D721Med (cell line): ENCODE data around the gene CRISPLD2.

Experiments used
- DNase-seq: peaks from one replicate; pipeline ENCODE4 v3.0.0; 2011; ENCODE audit warnings: low spot score; ENCODE audit not compliant: insufficient read length
- FAIRE-seq: peaks from 2 replicates; lab custom pipeline; 2011; peaks lifted over from hg19 to GRCh38; lab: Jason Lieb, UNC
- TF ChIP-seq, protein P1 (sequence below): IDR thresholded peaks from 2 replicates; pipeline ENCODE4 v1.5.1; 2012; ENCODE audit warnings: mild to moderate bottlenecking, control low read depth; ENCODE audit not compliant: insufficient read depth; ENCODE audit errors: missing control alignments

The CRISPLD2 gene

GRCh38 chr16:84817613-84818012 lies 2.2 kb upstream of the CRISPLD2 start:
- TF ChIP-seq, protein P1, sequence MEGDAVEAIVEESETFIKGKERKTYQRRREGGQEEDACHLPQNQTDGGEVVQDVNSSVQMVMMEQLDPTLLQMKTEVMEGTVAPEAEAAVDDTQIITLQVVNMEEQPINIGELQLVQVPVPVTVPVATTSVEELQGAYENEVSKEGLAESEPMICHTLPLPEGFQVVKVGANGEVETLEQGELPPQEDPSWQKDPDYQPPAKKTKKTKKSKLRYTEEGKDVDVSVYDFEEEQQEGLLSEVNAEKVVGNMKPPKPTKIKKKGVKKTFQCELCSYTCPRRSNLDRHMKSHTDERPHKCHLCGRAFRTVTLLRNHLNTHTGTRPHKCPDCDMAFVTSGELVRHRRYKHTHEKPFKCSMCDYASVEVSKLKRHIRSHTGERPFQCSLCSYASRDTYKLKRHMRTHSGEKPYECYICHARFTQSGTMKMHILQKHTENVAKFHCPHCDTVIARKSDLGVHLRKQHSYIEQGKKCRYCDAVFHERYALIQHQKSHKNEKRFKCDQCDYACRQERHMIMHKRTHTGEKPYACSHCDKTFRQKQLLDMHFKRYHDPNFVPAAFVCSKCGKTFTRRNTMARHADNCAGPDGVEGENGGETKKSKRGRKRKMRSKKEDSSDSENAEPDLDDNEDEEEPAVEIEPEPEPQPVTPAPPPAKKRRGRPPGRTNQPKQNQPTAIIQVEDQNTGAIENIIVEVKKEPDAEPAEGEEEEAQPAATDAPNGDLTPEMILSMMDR, result no peak
- no peak for FAIRE-seq

DNA sequence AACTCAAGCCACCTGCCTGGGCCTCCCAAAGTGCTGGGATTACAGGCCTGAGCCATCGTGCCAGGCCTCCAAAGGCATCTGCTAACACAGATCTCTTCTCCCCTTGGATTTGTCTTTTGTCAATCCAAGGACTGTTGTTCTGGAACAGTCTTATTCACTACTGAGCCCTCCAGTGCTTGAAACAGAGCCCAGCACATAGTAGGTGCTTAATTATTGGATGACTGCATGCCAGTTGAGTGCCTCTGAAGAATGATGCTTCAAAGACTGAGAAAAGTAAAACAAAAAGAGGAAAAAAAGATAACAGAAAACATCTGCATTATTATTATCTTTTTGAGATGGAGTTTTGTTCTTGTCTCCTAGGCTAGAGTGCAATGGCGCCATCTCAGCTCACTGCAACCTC lies 1.7 kb upstream of the CRISPLD2 start:
- FAIRE-seq (no peak), DNase-seq (no peak)
- TF ChIP-seq, protein P1, result no peak

More at GRCh38 chr16:84817613-84818012, 2.2 kb upstream of the CRISPLD2 start:
- no peak for DNase-seq

- DNase-seq, result no peak
- TF ChIP-seq, protein P1, result no peak
- no peak for FAIRE-seq
Observed at GRCh38 chr16:84818989-84819643, 669 bp upstream of the CRISPLD2 start.

DNA sequence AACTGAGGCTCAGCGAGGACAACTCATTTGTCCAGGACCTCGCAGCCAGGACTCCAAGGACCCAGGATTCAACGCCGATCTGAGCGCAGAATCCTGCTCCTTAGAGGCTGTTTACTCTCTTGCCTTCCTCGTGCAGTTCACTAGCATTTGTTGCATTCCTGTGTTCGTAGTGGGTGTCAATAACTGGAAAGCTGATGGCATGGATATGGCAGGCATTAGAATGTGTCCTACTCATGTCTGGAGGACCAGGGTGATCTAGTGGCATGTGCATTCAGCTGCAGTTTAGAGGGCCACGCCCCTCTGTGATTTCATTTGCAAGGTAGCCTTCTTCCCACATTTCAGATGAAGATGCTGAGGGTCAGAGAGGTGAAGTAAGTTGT lies 510 bp downstream of the CRISPLD2 start:
- FAIRE-seq (no peak), DNase-seq (no peak)
- TF ChIP-seq, protein P1, result no peak

GRCh38 chr16:84820771-84821170 lies 986 bp downstream of the CRISPLD2 start:
- DNase-seq (no peak), FAIRE-seq (no peak)
- TF ChIP-seq, protein P1, result no peak

DNA sequence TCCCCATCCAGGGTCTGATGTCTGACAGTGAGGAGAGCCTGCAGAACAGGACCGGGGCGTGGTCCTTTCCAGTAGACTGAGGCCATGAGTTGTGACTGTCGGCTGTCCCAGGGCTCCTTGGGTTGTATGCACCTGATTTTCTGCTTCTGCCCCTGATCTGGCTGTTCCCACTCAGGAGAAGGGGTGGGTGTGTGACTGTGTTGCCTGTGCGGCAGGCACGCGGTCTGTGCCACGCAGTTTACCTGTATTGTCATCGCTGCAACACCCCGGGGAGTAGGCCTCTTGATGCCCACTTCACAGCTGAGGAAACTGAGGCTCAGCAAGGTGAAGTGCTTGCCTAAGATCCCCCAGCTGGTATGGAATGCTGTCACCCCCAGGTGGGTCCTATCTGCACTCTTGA lies 1.4 kb downstream of the CRISPLD2 start:
- TF ChIP-seq, protein P1, result no peak
- FAIRE-seq, result no peak

More for the DNA sequence above, 1.4 kb downstream of the CRISPLD2 start:
- no peak for DNase-seq
